GM18909 (cell line): ENCODE results near the gene BRAT1.
"Not testable (repeated sequence)": the region's sequence is repeated elsewhere in the genome, so short reads cannot be mapped to it uniquely, and the experiment has no call there.

Experiments
- ATAC-seq: cut with Tn5 transposase; IDR thresholded peaks from one replicate; pipeline ENCODE4 v1.9.1; 2021; ENCODE audit warnings: mild to moderate bottlenecking; ENCODE audit not compliant: unreplicated experiment, poor library complexity

The BRAT1 gene

GRCh38 chr7:2566890-2567678 is 11.8 kb upstream of the BRAT1 start:
- peak; percentile 84 for ATAC-seq

GRCh38 chr7:2566348-2566889 is 11.1 kb upstream of the BRAT1 start:
- ATAC-seq = peak; percentile 33

- no peak for ATAC-seq
These were observed 9.7 kb upstream of the BRAT1 start for GRCh38 chr7:2564970-2565540.

- ATAC-seq = not testable (repeated sequence)
These were observed 8.6 kb upstream of the BRAT1 start for GRCh38 chr7:2563955-2564354.

DNA sequence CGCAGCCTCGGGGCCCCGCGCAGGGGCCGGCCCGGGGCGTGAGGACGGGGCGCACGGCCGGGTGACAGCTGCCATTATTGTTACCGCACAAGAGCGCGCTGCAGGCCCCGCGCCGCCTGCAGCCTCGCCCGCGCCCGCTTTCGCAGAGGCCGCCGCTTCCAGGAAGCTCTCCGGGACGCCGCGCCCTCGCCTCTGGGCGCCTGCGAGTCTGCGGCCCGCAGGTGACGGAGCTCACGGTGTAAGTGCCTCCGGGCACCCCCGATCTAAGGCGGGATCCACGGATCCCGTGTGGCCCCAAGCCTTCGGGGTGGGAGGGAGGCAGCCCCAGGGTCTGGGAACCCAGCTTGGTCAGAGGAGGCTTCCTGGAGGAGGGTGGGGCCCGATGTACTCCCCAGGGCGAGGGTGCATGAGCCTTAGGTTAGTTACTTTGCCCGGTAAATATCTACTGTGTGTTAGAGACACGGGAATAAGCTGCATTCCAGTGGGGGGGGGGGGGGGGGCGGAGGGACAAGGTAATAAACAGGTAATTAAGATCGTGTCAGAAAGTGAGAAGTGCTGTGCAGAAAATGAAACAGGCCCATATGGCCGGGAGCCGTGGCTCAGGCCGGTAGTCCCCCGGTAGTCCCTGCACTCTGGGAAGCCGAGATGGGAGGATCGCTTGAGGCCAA is 4.1 kb upstream of the BRAT1 start:
- ATAC-seq = peak; percentile 18

DNA sequence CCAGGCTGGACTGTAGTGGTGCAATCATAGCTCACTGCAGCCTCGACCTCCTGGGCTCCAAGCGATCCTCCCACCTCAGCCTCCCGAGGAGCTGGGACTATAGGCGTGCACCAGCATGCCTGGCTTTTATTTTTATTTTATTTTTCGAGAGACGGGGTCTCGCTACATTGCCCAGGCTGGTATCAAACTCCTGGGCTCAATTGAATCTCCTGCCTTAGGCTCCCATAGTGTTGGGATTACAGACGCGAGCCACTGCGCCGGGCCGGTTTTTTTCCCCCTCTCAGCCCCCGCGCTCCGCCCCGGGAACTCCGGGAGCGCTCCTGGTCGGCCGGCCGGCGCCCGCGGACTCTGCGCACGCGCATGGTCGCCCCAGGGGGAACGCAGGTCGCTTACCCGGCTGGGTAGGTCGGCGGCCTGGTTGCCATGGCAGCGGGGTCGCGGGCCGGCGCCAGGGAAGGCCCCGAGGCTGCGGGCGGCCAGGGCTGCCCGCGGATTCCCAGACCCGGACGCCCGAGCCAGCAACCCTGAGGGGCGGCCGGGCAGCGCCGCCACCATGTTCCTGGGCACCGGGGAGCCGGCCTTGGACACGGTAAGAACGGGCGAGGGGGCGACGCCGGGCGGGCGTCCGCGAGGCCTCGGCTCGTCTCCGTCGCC is 3.4 kb upstream of the BRAT1 start, which contains the start of gene IQCE:
Gene IQCE, plus strand, starts transcription at position 351 of the 654 bp plus-strand sequence. Its CDS starts 203 bp downstream, at position 554.
- ATAC-seq = peak; percentile 62

DNA sequence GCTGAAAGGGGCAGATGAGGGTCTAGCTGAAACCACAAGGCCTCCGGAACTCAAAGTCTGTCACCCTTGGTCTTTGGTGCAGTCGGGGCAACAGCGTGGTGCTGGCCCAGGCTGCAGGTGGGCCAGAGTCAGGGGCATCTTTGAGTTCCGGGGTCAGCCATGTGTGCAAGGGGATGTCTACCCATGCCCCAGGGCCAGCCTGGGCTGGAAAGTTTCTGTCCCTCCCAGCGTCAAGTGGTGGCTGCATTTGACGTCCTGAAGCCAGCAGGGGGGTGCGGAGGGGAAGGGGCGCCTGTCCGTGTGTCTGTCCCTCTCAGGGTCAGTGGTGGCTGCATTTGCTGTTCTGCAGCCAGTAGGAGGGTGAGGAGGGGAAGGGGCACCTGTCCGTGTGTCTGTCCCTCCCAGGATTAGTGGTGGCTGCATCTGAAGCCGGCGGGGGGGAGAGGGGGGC is 638 bp downstream of the BRAT1 start:
- no peak for ATAC-seq

GRCh38 chr7:2553831-2554581 is 1.3 kb downstream of the BRAT1 start:
- no peak for ATAC-seq

- ATAC-seq = no peak
These were observed 2.2 kb downstream of the BRAT1 start for GRCh38 chr7:2553108-2553507.

GRCh38 chr7:2551418-2551817 is 3.9 kb downstream of the BRAT1 start:
- no peak for ATAC-seq

- ATAC-seq = no peak
These were observed 8.3 kb downstream of the BRAT1 start for GRCh38 chr7:2546776-2547586.

DNA sequence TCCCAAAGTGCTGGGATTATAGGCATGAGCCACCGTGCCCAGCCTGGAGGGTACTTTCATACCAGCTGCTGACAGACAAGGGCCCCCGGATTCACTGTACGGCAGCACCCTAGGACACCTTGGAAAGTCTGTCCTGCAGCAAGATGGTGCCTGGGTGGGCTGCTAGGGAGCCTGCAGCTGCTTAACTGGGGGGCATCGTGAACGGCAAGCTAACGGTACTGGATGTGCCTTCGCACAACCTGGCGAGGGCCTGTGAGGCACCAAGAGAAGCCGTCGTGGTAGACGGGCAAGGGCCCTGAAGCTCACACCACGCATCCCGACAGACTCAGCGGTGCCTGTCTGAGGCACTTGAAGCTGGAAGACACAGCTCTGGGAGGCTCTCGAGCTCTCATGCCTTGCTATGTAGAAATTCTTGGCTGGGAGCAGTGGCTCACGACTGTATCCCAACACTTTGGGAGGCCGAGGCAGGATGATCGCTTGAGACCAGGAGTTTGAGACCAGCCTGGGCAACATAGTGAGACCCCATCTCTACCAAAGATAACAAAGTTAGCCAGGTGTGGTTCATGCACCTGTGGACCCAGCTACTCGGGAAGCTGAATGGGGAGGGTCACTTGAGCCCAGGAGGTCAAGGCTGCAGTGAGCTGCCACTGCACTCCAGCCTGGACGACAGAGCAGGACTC is 9.4 kb downstream of the BRAT1 start:
- ATAC-seq = no peak

GRCh38 chr7:2544541-2545188 is 10.7 kb downstream of the BRAT1 start:
- no peak for ATAC-seq

DNA sequence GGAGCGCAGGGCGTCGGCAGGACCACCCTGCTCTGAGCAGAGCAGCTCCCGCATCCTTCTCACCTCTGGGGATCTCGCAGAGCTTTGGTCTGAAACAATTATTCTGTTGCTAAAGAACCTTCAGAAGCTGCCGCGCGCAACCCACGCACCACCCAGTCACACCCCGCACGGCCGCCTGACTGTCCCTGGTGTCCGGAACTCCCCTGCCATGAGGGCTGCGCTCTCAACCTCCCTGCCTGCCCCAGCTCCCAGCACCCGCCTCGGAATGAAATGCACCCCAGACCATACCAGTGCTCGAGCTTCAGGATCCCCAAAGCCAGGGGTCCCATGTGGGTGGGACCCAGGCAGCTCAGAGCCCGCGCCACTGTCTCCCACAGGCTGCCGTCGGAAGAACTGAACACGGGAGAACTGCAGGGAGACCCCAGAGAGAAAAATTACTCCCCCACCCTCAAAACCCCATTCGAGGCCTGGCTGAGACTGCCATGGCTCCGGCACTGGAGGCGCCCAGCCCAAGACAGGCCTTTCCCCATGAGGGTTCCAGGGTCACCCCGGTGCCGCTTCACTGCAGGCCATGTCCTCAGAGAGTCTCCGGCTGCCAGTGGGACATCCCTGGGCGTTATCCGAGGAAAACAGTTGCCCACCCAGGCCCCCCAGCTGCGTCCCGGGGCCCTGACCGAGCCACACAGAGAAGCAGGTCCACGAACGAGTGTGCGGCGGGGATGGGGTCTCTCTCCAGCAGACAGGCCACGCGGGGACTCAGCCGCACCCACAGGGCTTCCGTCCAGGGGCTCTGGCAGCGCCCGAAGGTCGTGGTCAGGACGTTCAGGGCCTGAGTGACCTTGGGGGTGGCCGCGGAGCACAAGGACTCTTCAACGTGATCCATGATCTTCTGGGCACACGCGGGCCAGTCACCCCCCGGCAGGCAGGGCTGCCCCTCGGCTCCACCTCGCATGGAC is 12.1 kb downstream of the BRAT1 start:
- no peak for ATAC-seq

- no peak for ATAC-seq
These were observed 13.1 kb downstream of the BRAT1 start for GRCh38 chr7:2542011-2542915.
